Measurements from ENCODE around the gene SEMA6A. TPM values are rescaled to one million over a fixed set of nuclear protein-coding genes. Genes with fewer than 3 reads are reported as not detected.

Gene SEMA6A
- total and polyA plus RNA-seq, 10 of the 15 experiments (the other 5 are each of a cell fraction or from before 2014, with no cell fraction given): 0.16 to 10.2 (median 1.1) TPM

GRCh38 chr5:116419258-116419657 is 155.4 kb downstream of the SEMA6A start (continued):
- TF ChIP-seq, protein P1, sequence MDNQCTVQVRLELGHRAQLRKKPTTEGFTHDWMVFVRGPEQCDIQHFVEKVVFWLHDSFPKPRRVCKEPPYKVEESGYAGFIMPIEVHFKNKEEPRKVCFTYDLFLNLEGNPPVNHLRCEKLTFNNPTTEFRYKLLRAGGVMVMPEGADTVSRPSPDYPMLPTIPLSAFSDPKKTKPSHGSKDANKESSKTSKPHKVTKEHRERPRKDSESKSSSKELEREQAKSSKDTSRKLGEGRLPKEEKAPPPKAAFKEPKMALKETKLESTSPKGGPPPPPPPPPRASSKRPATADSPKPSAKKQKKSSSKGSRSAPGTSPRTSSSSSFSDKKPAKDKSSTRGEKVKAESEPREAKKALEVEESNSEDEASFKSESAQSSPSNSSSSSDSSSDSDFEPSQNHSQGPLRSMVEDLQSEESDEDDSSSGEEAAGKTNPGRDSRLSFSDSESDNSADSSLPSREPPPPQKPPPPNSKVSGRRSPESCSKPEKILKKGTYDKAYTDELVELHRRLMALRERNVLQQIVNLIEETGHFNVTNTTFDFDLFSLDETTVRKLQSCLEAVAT (IDR thresholded peaks at IDR 0.05): no peak
- TF ChIP-seq, protein P2, sequence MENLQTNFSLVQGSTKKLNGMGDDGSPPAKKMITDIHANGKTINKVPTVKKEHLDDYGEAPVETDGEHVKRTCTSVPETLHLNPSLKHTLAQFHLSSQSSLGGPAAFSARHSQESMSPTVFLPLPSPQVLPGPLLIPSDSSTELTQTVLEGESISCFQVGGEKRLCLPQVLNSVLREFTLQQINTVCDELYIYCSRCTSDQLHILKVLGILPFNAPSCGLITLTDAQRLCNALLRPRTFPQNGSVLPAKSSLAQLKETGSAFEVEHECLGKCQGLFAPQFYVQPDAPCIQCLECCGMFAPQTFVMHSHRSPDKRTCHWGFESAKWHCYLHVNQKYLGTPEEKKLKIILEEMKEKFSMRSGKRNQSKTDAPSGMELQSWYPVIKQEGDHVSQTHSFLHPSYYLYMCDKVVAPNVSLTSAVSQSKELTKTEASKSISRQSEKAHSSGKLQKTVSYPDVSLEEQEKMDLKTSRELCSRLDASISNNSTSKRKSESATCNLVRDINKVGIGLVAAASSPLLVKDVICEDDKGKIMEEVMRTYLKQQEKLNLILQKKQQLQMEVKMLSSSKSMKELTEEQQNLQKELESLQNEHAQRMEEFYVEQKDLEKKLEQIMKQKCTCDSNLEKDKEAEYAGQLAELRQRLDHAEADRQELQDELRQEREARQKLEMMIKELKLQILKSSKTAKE (IDR thresholded peaks at IDR 0.05; ENCODE audit: low read depth, poor library complexity, severe bottlenecking): no peak
- TF ChIP-seq BACH1 (IDR thresholded peaks at IDR 0.05; ENCODE audit: borderline replicate concordance): no peak
- TF ChIP-seq NRF1 (conservative IDR thresholded peaks at IDR 0.05; ENCODE audit: low read depth, low read length): no peak
- TF ChIP-seq SMC3 (IDR thresholded peaks at IDR 0.05; ENCODE audit: borderline replicate concordance, low read length): no peak

GRCh38 chr5:116418774-116419173 is 155.8 kb downstream of the SEMA6A start:
- in situ Hi-C loops (cut with MboI): no loop called here
- ChIA-PET SMC1A (ENCODE audit: uncharacterized antibody, unreplicated experiment) (interaction anchor here (0.8 to 1.4 kb wide), 3 partner anchors 10 to 22 kb away, joined by 3 read pairs; no protein-coding TSS in a partner anchor), CTCF (interaction anchor here (0.8 kb wide), 1 partner anchor 10 kb away, joined by 3 read pairs; no protein-coding TSS in a partner anchor), POLR2A (interaction anchor here (0.5 kb wide), 1 partner anchor 30 kb away, joined by 4 read pairs; no protein-coding TSS in a partner anchor), RAD21 (ENCODE audit: unreplicated experiment) (no interaction called here)
- FAIRE-seq (no peak), DNase-seq (ENCODE audit: low read depth, low spot score) (no peak), ATAC-seq (no peak)
- H3K9ac ChIP-seq (ENCODE audit: control insufficient read depth, insufficient read depth, low read length): no peak overlapping the region
- intact Hi-C loops (cut with micrococcal nuclease; ENCODE audit: unreplicated experiment): no loop called here
- no peak overlapping the region for H3K4me3 ChIP-seq
- WGBS (ENCODE audit: insufficient coverage, insufficient replicate concordance, low lambda C conversion rate, missing lambda C conversion rate): 51% methylated on average over 3 of the region's 3 CpGs
- H3K36me3 ChIP-seq (ENCODE audit: control insufficient read depth in 2 of 2, insufficient read depth in 2 of 2, low read length in 1 of 2): no peaks in the 10 kb centered on the region
- no peak overlapping the region for H3K4me2 ChIP-seq (ENCODE audit: control insufficient read depth, insufficient read depth)
- no peaks in the 10 kb centered on the region for H3K9me3 ChIP-seq (replicated peaks; ENCODE audit: control insufficient read depth, insufficient read depth, low read length)
- H3K4me1 ChIP-seq (ENCODE audit: control insufficient read depth, insufficient read depth, low read length): no peaks in the 10 kb centered on the region
- H2AFZ ChIP-seq (ENCODE audit: control insufficient read depth, low read depth, low read length): no peak overlapping the region
- H3K79me2 ChIP-seq (ENCODE audit: control insufficient read depth, insufficient read depth, low read length): no peaks in the 10 kb centered on the region
- H3K27ac ChIP-seq (ENCODE audit: control insufficient read depth, insufficient read depth): no peak overlapping the region
- H3K27me3 ChIP-seq (replicated peaks in 1 of 2; ENCODE audit: control insufficient read depth in 2 of 2, insufficient read depth in 2 of 2, low read length in 1 of 2): no peaks in the 10 kb centered on the region
- BruUV-seq (replicated peaks): no TSS peak
- H4K20me1 ChIP-seq (ENCODE audit: control insufficient read depth, insufficient read depth): no peaks in the 10 kb centered on the region
- no peak for TF ChIP-seq ATF2 (IDR thresholded peaks at IDR 0.05; ENCODE audit: low read length)
- no peak for TF ChIP-seq CBX5 (IDR thresholded peaks at IDR 0.05; ENCODE audit: low read depth)
- TF ChIP-seq, protein P3, sequence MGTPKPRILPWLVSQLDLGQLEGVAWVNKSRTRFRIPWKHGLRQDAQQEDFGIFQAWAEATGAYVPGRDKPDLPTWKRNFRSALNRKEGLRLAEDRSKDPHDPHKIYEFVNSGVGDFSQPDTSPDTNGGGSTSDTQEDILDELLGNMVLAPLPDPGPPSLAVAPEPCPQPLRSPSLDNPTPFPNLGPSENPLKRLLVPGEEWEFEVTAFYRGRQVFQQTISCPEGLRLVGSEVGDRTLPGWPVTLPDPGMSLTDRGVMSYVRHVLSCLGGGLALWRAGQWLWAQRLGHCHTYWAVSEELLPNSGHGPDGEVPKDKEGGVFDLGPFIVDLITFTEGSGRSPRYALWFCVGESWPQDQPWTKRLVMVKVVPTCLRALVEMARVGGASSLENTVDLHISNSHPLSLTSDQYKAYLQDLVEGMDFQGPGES (IDR thresholded peaks at IDR 0.05): no peak
- no peak for TF ChIP-seq MTA3 (IDR thresholded peaks at IDR 0.05; ENCODE audit: borderline replicate concordance, low read length)
- no peak for TF ChIP-seq GATAD2B (conservative IDR thresholded peaks at IDR 0.05; ENCODE audit: low read depth)
- no peak for TF ChIP-seq ZNF592 (IDR thresholded peaks at IDR 0.05)
- TF ChIP-seq NRF1 (conservative IDR thresholded peaks at IDR 0.05; ENCODE audit: low read depth, low read length): no peak
- TF ChIP-seq NFYB (IDR thresholded peaks at IDR 0.05; ENCODE audit: insufficient read depth, low read depth, low read length): no peak
